Fibroblast of the aortic adventitia (primary cell): ENCODE results near the gene HAAO. TPM values are rescaled to one million over a fixed set of nuclear protein-coding genes. Genes with fewer than 3 reads are reported as not detected.

ENCODE experiments used
- DNase-seq: peaks from one replicate; pipeline ENCODE4 v3.0.0-alpha.2; 2010; ENCODE audit warnings: low read depth
- H3K4me3 ChIP-seq: 2 replicates; pipeline ENCODE4 v1.5.1; 2011; ENCODE audit warnings: low read depth, mild to moderate bottlenecking, control low read depth, low read length, moderate library complexity
- CTCF ChIP-seq: IDR thresholded peaks from 2 replicates; pipeline ENCODE4 v1.5.1; 2011; ENCODE audit warnings: mild to moderate bottlenecking, low read length, control low read depth, inconsistent platforms; ENCODE audit not compliant: insufficient read depth
- total RNA-seq: library from RNA; depleted of rRNA; stranded (reverse); fragments of >200 nt; gene quantifications from 2 replicates; pipeline ENCODE4 v1.2.3, GENCODE V29; 2012; ENCODE audit warnings: low replicate concordance

The HAAO gene
- total RNA-seq, 1 donor = 0.90 TPM

GRCh38 chr2:42764096-42764495 is 28.3 kb downstream of the HAAO start, which contains the start of gene OXER1:
Gene OXER1 (minus strand): TSS chr2:42764135. CDS start chr2:42764062, 73 bp downstream.
- TF ChIP-seq CTCF = no peak
- H3K4me3 ChIP-seq = no peak within 1 kb of the TSS
- DNase-seq = no peak

- no peak overlapping the region for H3K4me3 ChIP-seq
- no peak for TF ChIP-seq CTCF
- no peak for DNase-seq
These were observed 29.3 kb downstream of the HAAO start for GRCh38 chr2:42762823-42763804.

GRCh38 chr2:42762155-42762554 is 30.2 kb downstream of the HAAO start:
- no peak overlapping the region for H3K4me3 ChIP-seq
- no peak for DNase-seq
- no peak for TF ChIP-seq CTCF

GRCh38 chr2:42761554-42761953 is 30.8 kb downstream of the HAAO start:
- TF ChIP-seq CTCF = no peak
- no peak for DNase-seq
- H3K4me3 ChIP-seq = no peak overlapping the region

GRCh38 chr2:42758751-42759150 is 33.6 kb downstream of the HAAO start:
- no peak for TF ChIP-seq CTCF
- H3K4me3 ChIP-seq = no peak overlapping the region
- no peak for DNase-seq

GRCh38 chr2:42757981-42758740 is 34.2 kb downstream of the HAAO start:
- DNase-seq = no peak
- no peak for TF ChIP-seq CTCF
- no peak overlapping the region for H3K4me3 ChIP-seq
